ENCODE measurements around the gene ATXN1.

ATXN1 gene

GRCh38 chr6:16335176-16335575 is 426.1 kb downstream of the ATXN1 start:
- ChIA-PET POLR2A (no interaction called here), CTCF (interaction anchor here (1.2 kb wide), 1 partner anchor 61 kb away, joined by 3 read pairs; no protein-coding TSS in a partner anchor)
- no peak for TF ChIP-seq ELF4 (IDR thresholded peaks at IDR 0.05)
- no peak for TF ChIP-seq PKNOX1 (IDR thresholded peaks at IDR 0.05)
- no peak for TF ChIP-seq NFRKB (IDR thresholded peaks at IDR 0.05)
- TF ChIP-seq ZNF384 (IDR thresholded peaks at IDR 0.05), result no peak
- no peak for TF ChIP-seq HDGF (IDR thresholded peaks at IDR 0.05; ENCODE audit: borderline replicate concordance)
- no peak for TF ChIP-seq TARDBP (IDR thresholded peaks at IDR 0.05)
- no peak for TF ChIP-seq LEF1 (IDR thresholded peaks at IDR 0.05; ENCODE audit: borderline replicate concordance)
- no peak for TF ChIP-seq SUZ12 (IDR thresholded peaks at IDR 0.05)
- no peak for TF ChIP-seq SP1 (IDR thresholded peaks at IDR 0.05)

GRCh38 chr6:16334671-16335070 is 426.6 kb downstream of the ATXN1 start:
- ChIA-PET POLR2A (no interaction called here), CTCF (interaction anchor here (1.2 kb wide), 1 partner anchor 62 kb away, joined by 3 read pairs; no protein-coding TSS in a partner anchor)
- no peak for DNase-seq (ENCODE audit: extremely low spot score)
- TF ChIP-seq SP1 (IDR thresholded peaks at IDR 0.05) (no peak), FOXM1 (IDR thresholded peaks at IDR 0.05; ENCODE audit: borderline replicate concordance) (no peak), TARDBP (IDR thresholded peaks at IDR 0.05) (no peak), BHLHE40 (IDR thresholded peaks at IDR 0.05; ENCODE audit: borderline replicate concordance) (no peak), FOXK2 (IDR thresholded peaks at IDR 0.05) (no peak), ELF4 (IDR thresholded peaks at IDR 0.05) (no peak), HDGF (IDR thresholded peaks at IDR 0.05; ENCODE audit: borderline replicate concordance) (no peak), ARNT (IDR thresholded peaks at IDR 0.05) (no peak), LEF1 (IDR thresholded peaks at IDR 0.05; ENCODE audit: borderline replicate concordance) (no peak)

More at GRCh38 chr6:16335176-16335575, 426.1 kb downstream of the ATXN1 start:
- DNase-seq (ENCODE audit: extremely low spot score), result no peak

- DNase-seq (ENCODE audit: extremely low spot score), result no peak
- ChIA-PET POLR2A (no interaction called here), CTCF (interaction anchor here (0.6 to 3.0 kb wide), 7 partner anchors 10 to 398 kb away, joined by 3 to 10 read pairs (median 3); no protein-coding TSS in a partner anchor)
- TF ChIP-seq FOXK2 (IDR thresholded peaks at IDR 0.05) (no peak), ELF4 (IDR thresholded peaks at IDR 0.05) (no peak), L3MBTL2 (conservative IDR thresholded peaks at IDR 0.05) (no peak)
Observed at GRCh38 chr6:16333580-16333979, 427.7 kb downstream of the ATXN1 start.

- ChIA-PET CTCF (interaction anchor here (0.6 to 3.0 kb wide), 14 partner anchors 10 to 670 kb away, joined by 3 to 17 read pairs (median 4); no protein-coding TSS in a partner anchor), POLR2A (no interaction called here)
- peak; percentile 70 for DNase-seq (ENCODE audit: extremely low spot score)
- TF ChIP-seq NFRKB (IDR thresholded peaks at IDR 0.05) (no peak), ELF4 (IDR thresholded peaks at IDR 0.05) (no peak), SP1 (IDR thresholded peaks at IDR 0.05) (no peak), LEF1 (IDR thresholded peaks at IDR 0.05; ENCODE audit: borderline replicate concordance) (no peak), FOXK2 (IDR thresholded peaks at IDR 0.05) (no peak), HDGF (IDR thresholded peaks at IDR 0.05; ENCODE audit: borderline replicate concordance) (no peak), SUZ12 (IDR thresholded peaks at IDR 0.05) (no peak), CTBP1 (IDR thresholded peaks at IDR 0.05; ENCODE audit: borderline replicate concordance) (no peak), ZNF384 (IDR thresholded peaks at IDR 0.05) (no peak), L3MBTL2 (conservative IDR thresholded peaks at IDR 0.05) (no peak), FOXM1 (IDR thresholded peaks at IDR 0.05; ENCODE audit: borderline replicate concordance) (no peak), ARNT (IDR thresholded peaks at IDR 0.05) (no peak), FOXA1 (IDR thresholded peaks at IDR 0.05) (no peak), BHLHE40 (IDR thresholded peaks at IDR 0.05; ENCODE audit: borderline replicate concordance) (no peak), TARDBP (IDR thresholded peaks at IDR 0.05) (no peak)
Observed at GRCh38 chr6:16332175-16332542, 429.1 kb downstream of the ATXN1 start.

GRCh38 chr6:16331384-16332174 is 429.7 kb downstream of the ATXN1 start:
- CTCF ChIA-PET, result interaction anchor here (0.6 to 3.0 kb wide), 13 partner anchors 9 to 671 kb away, joined by 3 to 17 read pairs (median 4); no protein-coding TSS in a partner anchor
- POLR2A ChIA-PET, result no interaction called here
- no peak for TF ChIP-seq FOXK2 (IDR thresholded peaks at IDR 0.05)
- no peak for TF ChIP-seq CTBP1 (IDR thresholded peaks at IDR 0.05; ENCODE audit: borderline replicate concordance)
- TF ChIP-seq NFRKB (IDR thresholded peaks at IDR 0.05), result no peak
- TF ChIP-seq SP1 (IDR thresholded peaks at IDR 0.05), result no peak
- no peak for TF ChIP-seq LEF1 (IDR thresholded peaks at IDR 0.05; ENCODE audit: borderline replicate concordance)
- no peak for TF ChIP-seq ZNF384 (IDR thresholded peaks at IDR 0.05)
- no peak for TF ChIP-seq ARNT (IDR thresholded peaks at IDR 0.05)
- TF ChIP-seq BHLHE40 (IDR thresholded peaks at IDR 0.05; ENCODE audit: borderline replicate concordance), result no peak
- peak; percentile 78 for DNase-seq (ENCODE audit: extremely low spot score)

- ChIA-PET CTCF (no interaction called here), POLR2A (no interaction called here)
- no peak for TF ChIP-seq FOXA1 (IDR thresholded peaks at IDR 0.05)
- no peak for TF ChIP-seq CTBP1 (IDR thresholded peaks at IDR 0.05; ENCODE audit: borderline replicate concordance)
- TF ChIP-seq LEF1 (IDR thresholded peaks at IDR 0.05; ENCODE audit: borderline replicate concordance), result no peak
- TF ChIP-seq HDGF (IDR thresholded peaks at IDR 0.05; ENCODE audit: borderline replicate concordance), result no peak
- no peak for TF ChIP-seq FOXM1 (IDR thresholded peaks at IDR 0.05; ENCODE audit: borderline replicate concordance)
- no peak for TF ChIP-seq ARNT (IDR thresholded peaks at IDR 0.05)
- no peak for DNase-seq (ENCODE audit: extremely low spot score)
Observed at GRCh38 chr6:16329233-16329632, 432.0 kb downstream of the ATXN1 start.

GRCh38 chr6:16327777-16328325 is 433.4 kb downstream of the ATXN1 start:
- ChIA-PET POLR2A (no interaction called here), CTCF (no interaction called here)
- DNase-seq (ENCODE audit: extremely low spot score), result no peak
- TF ChIP-seq LEF1 (IDR thresholded peaks at IDR 0.05; ENCODE audit: borderline replicate concordance) (no peak), L3MBTL2 (conservative IDR thresholded peaks at IDR 0.05) (no peak), NFRKB (IDR thresholded peaks at IDR 0.05) (no peak), PKNOX1 (IDR thresholded peaks at IDR 0.05) (no peak)

Measured in HEK293T (cell line).